Measurements from ENCODE around the gene MYLK.

MYLK gene

GRCh38 chr3:123842711-123843110 lies 41.4 kb downstream of the MYLK start:
- FAIRE-seq: no peak
- no peak for TF ChIP-seq CTCF (IDR thresholded peaks at IDR 0.05; ENCODE audit: insufficient read depth, missing control alignments)

GRCh38 chr3:123841476-123842238 lies 42.5 kb downstream of the MYLK start:
- no peak for TF ChIP-seq CTCF (IDR thresholded peaks at IDR 0.05; ENCODE audit: insufficient read depth, missing control alignments)
- DNase-seq (ENCODE audit: insufficient read length, low spot score): no peak
- no peak for FAIRE-seq

More at GRCh38 chr3:123842711-123843110, 41.4 kb downstream of the MYLK start:
- DNase-seq (ENCODE audit: insufficient read length, low spot score): no peak

- FAIRE-seq: no peak
- no peak for TF ChIP-seq CTCF (IDR thresholded peaks at IDR 0.05; ENCODE audit: insufficient read depth, missing control alignments)
- DNase-seq (ENCODE audit: insufficient read length, low spot score): no peak
Measured at GRCh38 chr3:123840961-123841360, 43.2 kb downstream of the MYLK start.

GRCh38 chr3:123837858-123838257 lies 46.3 kb downstream of the MYLK start:
- FAIRE-seq (no peak), DNase-seq (ENCODE audit: insufficient read length, low spot score) (no peak)
- no peak for TF ChIP-seq CTCF (IDR thresholded peaks at IDR 0.05; ENCODE audit: insufficient read depth, missing control alignments)

GRCh38 chr3:123834631-123835030 lies 49.5 kb downstream of the MYLK start:
- FAIRE-seq (no peak), DNase-seq (ENCODE audit: insufficient read length, low spot score) (no peak)
- TF ChIP-seq CTCF (IDR thresholded peaks at IDR 0.05; ENCODE audit: insufficient read depth, missing control alignments): no peak

- TF ChIP-seq CTCF (IDR thresholded peaks at IDR 0.05; ENCODE audit: insufficient read depth, missing control alignments): no peak
- DNase-seq (ENCODE audit: insufficient read length, low spot score) (no peak), FAIRE-seq (no peak)
Measured at GRCh38 chr3:123833398-123833785, 50.7 kb downstream of the MYLK start.

GRCh38 chr3:123832692-123833397 lies 51.3 kb downstream of the MYLK start:
- FAIRE-seq: no peak
- DNase-seq (ENCODE audit: insufficient read length, low spot score): no peak
- TF ChIP-seq CTCF (IDR thresholded peaks at IDR 0.05; ENCODE audit: insufficient read depth, missing control alignments): no peak

All from D721Med (cell line).